A673 (cell line): ENCODE measurements around the gene TMEM179B.

ENCODE experiments used
- CTCF ChIP-seq: fragments of 300-800, 200-600 bp; sonication (generic); conservative IDR thresholded peaks from 2 replicates; pipeline ENCODE4 v1.5.1; 2017; ENCODE audit warnings: low read depth, mild to moderate bottlenecking, antibody characterized with exemption, low read length, moderate library complexity, mixed read lengths
- EZH2 ChIP-seq: fragments of 200-600 bp; sonication (generic); IDR thresholded peaks from 2 replicates; pipeline ENCODE4 v1.6.1; 2017; ENCODE audit warnings: borderline replicate concordance, low read depth, mild to moderate bottlenecking, mixed read lengths, antibody characterized with exemption, low read length; ENCODE audit not compliant: poor library complexity, severe bottlenecking

GRCh38 chr11:62774407-62774806, 12.8 kb upstream of the TMEM179B start:
- TF ChIP-seq CTCF, result no peak
- no peak for TF ChIP-seq EZH2
